ENCODE results near the gene VWA3B.

Gene VWA3B

DNA sequence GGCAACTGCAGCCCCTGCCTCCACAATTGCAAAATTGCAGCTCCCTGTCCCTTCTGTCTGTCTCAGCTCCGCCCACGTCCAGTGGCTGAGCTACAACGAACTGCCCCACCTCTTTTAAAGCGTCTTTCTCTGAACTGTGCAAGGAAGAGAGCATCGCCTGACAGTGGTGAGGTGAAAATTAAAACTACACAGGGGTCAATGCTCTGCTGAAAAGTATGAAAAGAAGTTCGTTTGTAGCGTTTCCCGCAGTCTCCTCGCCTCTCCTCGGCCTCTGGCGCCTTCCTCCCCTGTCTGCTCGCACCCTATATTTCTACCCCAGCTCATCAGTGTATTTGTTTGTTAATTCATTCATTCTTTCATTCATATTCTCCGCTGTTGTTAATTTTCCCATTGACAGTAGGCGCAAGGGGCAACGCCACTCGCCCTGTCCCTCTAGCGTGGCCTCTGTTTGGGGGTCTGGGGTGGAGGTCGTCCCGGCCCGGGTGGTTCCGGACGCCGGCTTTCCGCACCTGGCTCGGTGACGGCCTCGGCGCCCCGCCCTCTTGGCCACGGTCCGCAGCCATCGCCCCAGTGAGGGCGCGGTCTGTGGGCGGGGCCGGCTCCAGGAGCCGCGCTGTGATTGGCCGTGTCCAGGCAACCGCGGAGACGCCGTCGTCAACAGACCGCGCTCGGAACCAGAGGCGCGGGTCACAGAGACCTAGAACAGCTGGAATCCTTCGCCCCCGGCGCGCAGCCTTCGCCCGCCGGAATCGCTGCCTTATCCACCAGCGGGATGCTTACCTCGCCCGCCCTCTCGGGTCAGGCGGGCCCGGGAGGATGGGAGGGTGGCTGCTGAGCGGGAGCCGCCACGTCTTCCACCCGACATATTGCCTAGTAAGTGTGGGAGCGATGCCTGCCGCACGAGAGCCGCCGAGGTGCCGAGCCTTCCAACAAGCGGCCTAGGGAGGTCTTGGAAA is at the start of gene VWA3B:
Gene VWA3B (plus strand): TSS at position 677 of the 956 bp plus-strand sequence. CDS start 5,926 bp downstream, outside the sequence.
- DNase-seq, result peak; percentile 87
- Mint-ChIP-seq H3K27ac (no peak within 1 kb of the TSS), H3K9me3 (no peaks in the 10 kb centered on the region)

DNA sequence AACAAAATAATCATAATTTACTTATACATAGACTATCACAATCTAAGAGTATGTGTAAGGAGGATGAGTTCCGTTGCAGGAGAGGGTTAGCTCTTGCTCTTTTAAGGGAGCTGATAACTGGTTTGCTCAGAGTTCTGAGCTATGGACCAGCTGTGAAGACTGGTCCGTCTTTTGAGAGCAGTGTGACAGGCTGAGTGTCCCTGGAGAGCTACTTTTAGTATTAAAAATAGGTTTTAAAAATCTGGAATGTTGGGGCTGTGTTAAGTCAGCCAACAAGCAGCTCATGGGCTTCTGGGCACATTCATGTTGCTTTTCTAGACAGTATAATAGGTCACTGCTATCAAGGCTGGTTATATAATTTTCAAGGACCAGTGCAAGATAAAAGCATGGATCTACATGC is 49.8 kb upstream of the VWA3B start:
- no peak for DNase-seq
- Mint-ChIP-seq H3K9me3 (no peaks in the 10 kb centered on the region), H3K4me1 (no peaks in the 10 kb centered on the region), H3K4me3 (no peak overlapping the region), H3K27me3 (ENCODE audit: low read depth, poor library complexity) (peaks cover 5% of the 10 kb centered on the region), H3K36me3 (ENCODE audit: low read depth) (no peaks in the 10 kb centered on the region), H3K27ac (no peak overlapping the region)
- TF ChIP-seq, protein P1, sequence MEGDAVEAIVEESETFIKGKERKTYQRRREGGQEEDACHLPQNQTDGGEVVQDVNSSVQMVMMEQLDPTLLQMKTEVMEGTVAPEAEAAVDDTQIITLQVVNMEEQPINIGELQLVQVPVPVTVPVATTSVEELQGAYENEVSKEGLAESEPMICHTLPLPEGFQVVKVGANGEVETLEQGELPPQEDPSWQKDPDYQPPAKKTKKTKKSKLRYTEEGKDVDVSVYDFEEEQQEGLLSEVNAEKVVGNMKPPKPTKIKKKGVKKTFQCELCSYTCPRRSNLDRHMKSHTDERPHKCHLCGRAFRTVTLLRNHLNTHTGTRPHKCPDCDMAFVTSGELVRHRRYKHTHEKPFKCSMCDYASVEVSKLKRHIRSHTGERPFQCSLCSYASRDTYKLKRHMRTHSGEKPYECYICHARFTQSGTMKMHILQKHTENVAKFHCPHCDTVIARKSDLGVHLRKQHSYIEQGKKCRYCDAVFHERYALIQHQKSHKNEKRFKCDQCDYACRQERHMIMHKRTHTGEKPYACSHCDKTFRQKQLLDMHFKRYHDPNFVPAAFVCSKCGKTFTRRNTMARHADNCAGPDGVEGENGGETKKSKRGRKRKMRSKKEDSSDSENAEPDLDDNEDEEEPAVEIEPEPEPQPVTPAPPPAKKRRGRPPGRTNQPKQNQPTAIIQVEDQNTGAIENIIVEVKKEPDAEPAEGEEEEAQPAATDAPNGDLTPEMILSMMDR (IDR thresholded peaks at IDR 0.05), result no peak

More for the DNA sequence above, at the start of gene VWA3B:
- Mint-ChIP-seq H3K27me3 (ENCODE audit: low read depth, poor library complexity) (peaks cover 68% of the 10 kb centered on the region), H3K36me3 (ENCODE audit: low read depth) (no peaks in the 10 kb centered on the region), H3K4me3 (peak within 1 kb of the TSS; percentile 82), H3K4me1 (peaks cover 13% of the 10 kb centered on the region)
- TF ChIP-seq, protein P1 (IDR thresholded peaks at IDR 0.05), result no peak

DNA sequence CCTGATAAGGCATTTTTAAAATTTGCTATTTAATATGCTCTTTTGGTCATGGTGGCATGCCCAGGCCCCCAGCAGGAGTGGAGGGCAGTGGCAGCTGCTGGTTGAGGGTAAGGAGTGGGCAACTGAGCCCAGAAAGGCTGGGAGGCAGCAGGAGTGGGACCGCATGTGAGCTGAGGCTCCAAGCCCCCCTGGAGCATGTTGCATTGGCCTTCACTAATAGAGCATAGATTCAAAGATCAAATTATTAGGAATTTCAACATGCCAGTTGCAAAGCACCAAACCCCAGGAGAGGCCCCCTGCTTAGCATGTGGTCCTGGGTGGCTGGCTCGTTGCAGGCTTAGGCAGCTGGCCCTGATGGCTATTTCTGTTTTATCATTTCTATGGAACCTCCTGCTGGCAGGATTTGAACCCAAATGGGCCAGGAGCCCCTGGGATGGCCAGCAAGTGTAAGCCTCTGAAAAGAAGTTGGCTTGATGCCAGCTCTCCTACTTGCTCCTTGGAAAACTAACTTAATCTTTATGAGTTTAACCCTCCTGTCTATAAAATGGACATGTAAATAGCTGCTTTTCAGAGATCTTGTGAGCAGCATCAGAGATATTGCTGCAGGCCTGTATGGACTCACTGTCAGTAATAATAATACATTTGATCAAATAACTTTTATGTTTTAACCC is 49.2 kb upstream of the VWA3B start:
- Mint-ChIP-seq H3K4me3 (no peak overlapping the region), H3K27ac (no peak overlapping the region), H3K27me3 (ENCODE audit: low read depth, poor library complexity) (peaks cover 3% of the 10 kb centered on the region), H3K9me3 (no peaks in the 10 kb centered on the region), H3K4me1 (no peaks in the 10 kb centered on the region), H3K36me3 (ENCODE audit: low read depth) (no peaks in the 10 kb centered on the region)
- no peak for DNase-seq
- TF ChIP-seq, protein P1 (IDR thresholded peaks at IDR 0.05), result no peak

DNA sequence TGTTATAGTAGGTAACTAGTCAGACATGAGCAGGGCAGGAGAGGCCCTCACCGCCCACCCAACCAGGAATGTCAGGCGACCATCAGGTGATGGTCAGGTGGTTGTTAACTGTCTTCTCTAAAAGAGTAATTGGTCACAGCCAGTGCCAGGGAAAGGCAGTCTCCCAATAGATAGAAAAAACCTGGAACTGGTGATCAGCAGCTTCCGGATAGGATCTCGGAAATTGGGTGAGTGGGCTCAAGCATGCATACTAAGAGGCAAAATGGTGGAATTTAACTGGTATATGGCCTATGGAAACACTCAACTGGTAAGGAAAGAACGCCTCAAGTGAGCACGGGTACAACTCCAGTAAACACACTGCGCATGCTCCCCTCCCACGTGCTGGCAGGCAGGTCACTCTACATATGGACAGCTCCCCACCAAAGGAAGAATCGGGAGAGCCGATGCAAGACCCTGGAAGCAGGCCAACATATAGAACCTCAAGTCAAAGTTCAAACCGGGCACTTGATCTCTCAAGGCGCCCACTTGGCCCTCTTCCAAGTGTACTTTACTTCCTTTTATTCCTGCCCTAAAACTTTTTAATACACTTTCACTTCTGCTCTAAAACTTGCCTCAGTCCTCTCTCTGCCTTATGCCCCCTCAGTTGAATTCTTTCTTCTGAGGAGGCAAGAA is 47.7 kb upstream of the VWA3B start:
- H3K9me3 Mint-ChIP-seq, result peaks cover 12% of the 10 kb centered on the region
- H3K36me3 Mint-ChIP-seq (ENCODE audit: low read depth), result peaks cover 9% of the 10 kb centered on the region
- H3K27ac Mint-ChIP-seq, result no peak overlapping the region
- no peak for DNase-seq
- H3K27me3 Mint-ChIP-seq (ENCODE audit: low read depth, poor library complexity), result peaks cover 3% of the 10 kb centered on the region
- no peak overlapping the region for H3K4me3 Mint-ChIP-seq
- TF ChIP-seq, protein P1 (IDR thresholded peaks at IDR 0.05), result no peak
- H3K4me1 Mint-ChIP-seq, result no peaks in the 10 kb centered on the region

- H3K27me3 Mint-ChIP-seq (ENCODE audit: low read depth, poor library complexity), result peaks cover 3% of the 10 kb centered on the region
- DNase-seq, result no peak
- peaks cover 24% of the 10 kb centered on the region for H3K9me3 Mint-ChIP-seq
- no peak overlapping the region for H3K27ac Mint-ChIP-seq
- no peak overlapping the region for H3K4me3 Mint-ChIP-seq
- TF ChIP-seq, protein P1 (IDR thresholded peaks at IDR 0.05), result no peak
- H3K4me1 Mint-ChIP-seq, result no peaks in the 10 kb centered on the region
- H3K36me3 Mint-ChIP-seq (ENCODE audit: low read depth), result peaks cover 17% of the 10 kb centered on the region
Measured at GRCh38 chr2:98040331-98040939, 46.5 kb upstream of the VWA3B start.

All from nephron progenitor cell (in vitro differentiated cells).